IMR-90 (cell line): Measurements from ENCODE around the gene PIWIL4. TPM values are rescaled to one million over a fixed set of nuclear protein-coding genes. Genes with fewer than 3 reads are reported as not detected.

Source experiments
- ATAC-seq: fragments of 200-7000 bp; cut with Tn5 transposase; 2 replicates; pipeline ENCODE4 v1.9.1; 2020; ENCODE audit warnings: low read depth, mild to moderate bottlenecking, moderate library complexity
- BruUV-seq: library from RNA; stranded (reverse); fragments of 400-500 nt; replicated peaks from 2 replicates; lab custom pipeline; 2021; lab: Mats Ljungman, UMichigan
- CTCF ChIA-PET: fragments of 300-600 bp; formaldehyde crosslinking; extraction: SDS; loops from one replicate; lab custom pipeline; 2021; ENCODE audit warnings: antibody characterized with exemption; lab: Yijun Ruan, JAX
- POLR2A ChIA-PET: fragments of 300-600 bp; sonication (Branson Sonifier 250); formaldehyde crosslinking; loops from one replicate; lab custom pipeline; 2022; ENCODE audit warnings: antibody characterized with exemption; ENCODE audit not compliant: unreplicated experiment; lab: Charles Lee
- DNase-seq: peaks from one replicate; pipeline ENCODE4 v3.0.0; 2013
- H2AFZ ChIP-seq: replicated peaks from 2 replicates; pipeline ENCODE3; 2013; ENCODE audit warnings: low read length, mild to moderate bottlenecking; ENCODE audit not compliant: poor library complexity
- H2AK5ac ChIP-seq: 2 replicates; pipeline ENCODE4 v1.6.1; 2013; ENCODE audit warnings: low read depth, low read length, inconsistent platforms
- H2AK9ac ChIP-seq: replicated peaks from 2 replicates; pipeline ENCODE3; 2013; ENCODE audit warnings: mild to moderate bottlenecking, low read depth, low read length, moderate library complexity; ENCODE audit not compliant: poor library complexity
- H2BK120ac ChIP-seq: 2 replicates; pipeline ENCODE4 v1.6.1; 2013; ENCODE audit warnings: low read depth, low read length, inconsistent platforms
- H2BK15ac ChIP-seq: 3 replicates; pipeline ENCODE4 v1.6.1; 2013; ENCODE audit warnings: low read depth, low read length, inconsistent platforms
- H2BK20ac ChIP-seq: 2 replicates; pipeline ENCODE4 v1.6.1; 2013; ENCODE audit warnings: low read depth, mild to moderate bottlenecking, inconsistent platforms, low read length, moderate library complexity
- H2BK5ac ChIP-seq: 2 replicates; pipeline ENCODE4 v1.6.1; 2013; ENCODE audit warnings: mild to moderate bottlenecking, low read depth, low read length, inconsistent platforms; ENCODE audit not compliant: poor library complexity, severe bottlenecking
- H3K14ac ChIP-seq: replicated peaks from 2 replicates; pipeline ENCODE4 v1.6.1; 2013; ENCODE audit warnings: low read depth, low read length, inconsistent platforms
- H3K18ac ChIP-seq: 2 replicates; pipeline ENCODE4 v1.6.1; 2013; ENCODE audit warnings: low read depth, low read length, control low read depth
- H3K23ac ChIP-seq: 2 replicates; pipeline ENCODE4 v1.6.1; 2013; ENCODE audit warnings: low read depth, low read length, inconsistent platforms
- H3K27ac ChIP-seq: 2 replicates; pipeline ENCODE4 v1.5.1; 2013; ENCODE audit warnings: mild to moderate bottlenecking, control low read depth, low read length; ENCODE audit not compliant: insufficient read depth
- H3K27me3 ChIP-seq: 2 replicates; pipeline ENCODE4 v1.6.1; 2013; ENCODE audit warnings: low read length; ENCODE audit not compliant: control insufficient read depth, insufficient read depth
- H3K36me3 ChIP-seq: 2 replicates; pipeline ENCODE4 v1.6.1; 2013; ENCODE audit warnings: low read length, mixed read lengths; ENCODE audit not compliant: control insufficient read depth, insufficient read depth
- H3K4ac ChIP-seq: 2 replicates; pipeline ENCODE4 v1.6.1; 2013; ENCODE audit warnings: low read depth, low read length, inconsistent platforms
- H3K4me1 ChIP-seq: 2 replicates; pipeline ENCODE4 v1.6.1; 2013; ENCODE audit warnings: low read length, mixed read lengths; ENCODE audit not compliant: control insufficient read depth, insufficient read depth
- H3K4me2 ChIP-seq: 2 replicates; pipeline ENCODE4 v1.6.1; 2013; ENCODE audit warnings: low read depth, mild to moderate bottlenecking, control low read depth, low read length, moderate library complexity
- H3K4me3 ChIP-seq: 2 replicates; pipeline ENCODE4 v1.5.1; 2013; ENCODE audit warnings: low read depth, mild to moderate bottlenecking, control low read depth, low read length, moderate library complexity; ENCODE audit not compliant: insufficient read depth
- H3K56ac ChIP-seq: 2 replicates; pipeline ENCODE4 v1.6.1; 2013; ENCODE audit warnings: low read length, inconsistent platforms; ENCODE audit not compliant: insufficient read depth; ENCODE audit errors: extremely low read depth
- H3K79me1 ChIP-seq, 2 experiments: 2 replicates each; pipeline ENCODE4 v1.6.1; 2013; ENCODE audit warnings: low read length in 2 of 2, inconsistent platforms in 1 of 2, low read depth in 1 of 2
- H3K9ac ChIP-seq: 2 replicates; pipeline ENCODE4 v1.6.1; 2013; ENCODE audit warnings: low read depth, low read length, control low read depth
- H3K9me1 ChIP-seq: 2 replicates; pipeline ENCODE4 v1.6.1; 2013; ENCODE audit warnings: low read length, inconsistent platforms; ENCODE audit not compliant: insufficient read depth
- H3K9me3 ChIP-seq: 2 replicates; pipeline ENCODE4 v1.6.1; 2013; ENCODE audit warnings: low read length; ENCODE audit not compliant: control insufficient read depth, insufficient read depth
- H4K20me1 ChIP-seq: 2 replicates; pipeline ENCODE4 v1.6.1; 2013; ENCODE audit warnings: low read length, inconsistent platforms; ENCODE audit not compliant: insufficient read depth
- H4K5ac ChIP-seq: 2 replicates; pipeline ENCODE4 v1.6.1; 2013; ENCODE audit warnings: mild to moderate bottlenecking, low read depth, low read length, control low read depth
- H4K8ac ChIP-seq, 2 experiments: 2 replicates each; pipeline ENCODE4 v1.6.1; 2013; ENCODE audit warnings: low read depth in 2 of 2, low read length in 2 of 2, control low read depth in 1 of 2, inconsistent platforms in 1 of 2
- H4K91ac ChIP-seq: 2 replicates; pipeline ENCODE4 v1.6.1; 2013; ENCODE audit warnings: low read depth, low read length, inconsistent platforms; ENCODE audit not compliant: insufficient read depth
- CEBPB ChIP-seq: IDR thresholded peaks from 2 replicates; pipeline ENCODE4 v1.6.1; 2012; ENCODE audit warnings: low read depth, low read length, improper control_type of control experiment
- CHD1 ChIP-seq: IDR thresholded peaks from 2 replicates; pipeline ENCODE4 v1.6.1; 2012; ENCODE audit warnings: low read depth, low read length, improper control_type of control experiment
- MAZ ChIP-seq: IDR thresholded peaks from 2 replicates; pipeline ENCODE4 v1.6.1; 2012; ENCODE audit warnings: low read depth, mild to moderate bottlenecking, low read length, improper control_type of control experiment, moderate library complexity, borderline replicate concordance
- RCOR1 ChIP-seq: IDR thresholded peaks from 2 replicates; pipeline ENCODE4 v1.6.1; 2012; ENCODE audit warnings: mild to moderate bottlenecking, low read length, improper control_type of control experiment; ENCODE audit not compliant: insufficient replicate concordance
- WGBS, 2 experiments: methylation state at CpG; one replicate each; pipeline versions ENCODE4 v1.1.5 to v1.1.7; 2013; ENCODE audit warnings: missing lambda C conversion rate in 2 of 2; ENCODE audit not compliant: insufficient read length in 1 of 2; ENCODE audit errors: extremely low coverage in 2 of 2; 5-methylcytosine and 5-hydroxymethylcytosine counted together
- dilution Hi-C: fragments of 300-500 bp; cut with HindIII; formaldehyde crosslinking; loops from one replicate; pipeline ENCODE4 v1.14.3; 2018; ENCODE audit warnings: low sequenced_read_pairs; ENCODE audit not compliant: unreplicated experiment
- in situ Hi-C: fragments of 300-500 bp; cut with MboI; formaldehyde crosslinking; loops from 3 replicates; pipeline ENCODE4 v1.14.3; 2019; ENCODE audit warnings: low sequenced_read_pairs, inconsistent platforms, mixed read lengths
- intact Hi-C: fragments of 100-400 bp; cut with micrococcal nuclease; formaldehyde crosslinking; loops from 2 replicates; pipeline ENCODE4 v1.10.0; 2022
- polyA plus RNA-seq, 3 experiments: library from polyadenylated mRNA; depleted of rRNA; stranded (reverse); fragments of >200 nt; gene quantifications; 2 replicates each; pipeline ENCODE4 v1.2.3, GENCODE V29; 2012; ENCODE audit warnings: low replicate concordance in 1 of 3
- total RNA-seq: library from RNA; depleted of rRNA; stranded (reverse); fragments of >200 nt; gene quantifications from 2 replicates; pipeline ENCODE4 v1.2.3, GENCODE V29; 2012

PIWIL4 gene
- total and polyA plus RNA-seq, 2 of the 4 experiments (the other 2 are of a cell fraction): 0.72 to 1.3 TPM

GRCh38 chr11:94604482-94604881, 37.3 kb downstream of the PIWIL4 start:
- ChIA-PET POLR2A (no interaction called here), CTCF (no interaction called here)
- Histone ChIP-seq H3K18ac (no peak overlapping the region), H2AFZ (no peak overlapping the region), H3K14ac (no peak overlapping the region), H2BK5ac (no peak overlapping the region), H2AK5ac (no peak overlapping the region), H3K9me3 (no peaks in the 10 kb centered on the region), H2BK120ac (no peak overlapping the region), H4K91ac (no peak overlapping the region), H3K36me3 (no peaks in the 10 kb centered on the region), H4K20me1 (no peaks in the 10 kb centered on the region), H3K27me3 (no peaks in the 10 kb centered on the region), H3K4me1 (no peaks in the 10 kb centered on the region; the same call in 1 of the 2 replicates), H2BK15ac (no peak overlapping the region), H3K4me3 (no peak overlapping the region), H3K23ac (no peak overlapping the region), H2AK9ac (no peak overlapping the region), H3K9me1 (no peaks in the 10 kb centered on the region), H3K9ac (no peak overlapping the region), H4K5ac (no peak overlapping the region), H3K27ac (no peak overlapping the region), H3K56ac (no peak overlapping the region), H4K8ac (no peak overlapping the region), H2BK20ac (no peak overlapping the region), H3K4me2 (no peak overlapping the region), H3K4ac (no peak overlapping the region), H3K79me1 (no peaks in the 10 kb centered on the region)
- WGBS, 2 experiments: 0% methylated on average over 1 of the region's 3 CpGs; no CpG with 5 or more reads in 1 of the 2 experiments
- intact Hi-C loops (loop anchor here (10.0 kb wide), 1 partner anchor 710 kb away; no protein-coding TSS in a partner anchor), in situ Hi-C loops (loop anchor here (25.0 kb wide), 2 partner anchors 1158 to 1833 kb away; no protein-coding TSS in a partner anchor), dilution Hi-C loops (no loop called here)
- DNase-seq (peak; percentile 18), ATAC-seq (no peak)
- TF ChIP-seq CHD1 (no peak), RCOR1 (no peak), MAZ (no peak), CEBPB (peak; percentile 21; the same call in 1 of the 2 replicates)
- no TSS peak for BruUV-seq
